Measurements from ENCODE around the gene GNPDA1. TPM values are rescaled to one million over a fixed set of nuclear protein-coding genes. Genes with fewer than 3 reads are reported as not detected.
A peak's percentile ranks its signal among the peaks of the same experiment; 100 is the strongest.

GNPDA1 gene
- total RNA-seq, 4 donors from 2014 or later, result 15.0 to 34.4 (median 24.3) TPM

GRCh38 chr5:142032150-142032549, 19.3 kb upstream of the GNPDA1 start:
- no peaks in the 10 kb centered on the region for H3K27me3 ChIP-seq
- H3K4me1 ChIP-seq, result no peaks in the 10 kb centered on the region
- no peak overlapping the region for H3K27ac ChIP-seq
- no peaks in the 10 kb centered on the region for H3K9me3 ChIP-seq
- WGBS, result 97% methylated on average over 2 of the region's 2 CpGs
- no peaks in the 10 kb centered on the region for H3K36me3 ChIP-seq
- no peak overlapping the region for H3K4me3 ChIP-seq
- no peak for DNase-seq (ENCODE audit: low spot score in 2 of 2)
- TF ChIP-seq CTCF (IDR thresholded peaks at IDR 0.05) (no peak), EP300 (IDR thresholded peaks at IDR 0.05) (no peak), POLR2A (IDR thresholded peaks at IDR 0.05) (no peak)

GRCh38 chr5:142025637-142026036, 12.8 kb upstream of the GNPDA1 start:
- H3K27ac ChIP-seq, result no peak overlapping the region
- TF ChIP-seq CTCF (IDR thresholded peaks at IDR 0.05) (no peak), POLR2AphosphoS5 (IDR thresholded peaks at IDR 0.05) (no peak), POLR2A (IDR thresholded peaks at IDR 0.05) (no peak), EP300 (IDR thresholded peaks at IDR 0.05) (no peak)
- H3K36me3 ChIP-seq, result no peaks in the 10 kb centered on the region
- no peaks in the 10 kb centered on the region for H3K27me3 ChIP-seq
- peaks cover 10% of the 10 kb centered on the region for H3K4me1 ChIP-seq
- H3K9me3 ChIP-seq, result no peaks in the 10 kb centered on the region
- 83% methylated on average over 7 of the region's 8 CpGs for WGBS
- H3K4me3 ChIP-seq, result peak overlapping the region; percentile 45
- DNase-seq (ENCODE audit: low spot score in 2 of 2), result no peak

- Histone ChIP-seq H3K36me3 (no peaks in the 10 kb centered on the region), H3K9me3 (peaks cover 5% of the 10 kb centered on the region), H3K27me3 (no peaks in the 10 kb centered on the region), H3K4me3 (peak overlapping the region; percentile 45), H3K4me1 (peaks cover 10% of the 10 kb centered on the region), H3K27ac (peak overlapping the region; percentile 80)
- peak; percentile 91 to 94 for DNase-seq (ENCODE audit: low spot score in 2 of 2)
- TF ChIP-seq CTCF (IDR thresholded peaks at IDR 0.05) (no peak), POLR2AphosphoS5 (IDR thresholded peaks at IDR 0.05) (peak in 1 of 3 donors; percentile 15), EP300 (IDR thresholded peaks at IDR 0.05) (no peak), POLR2A (IDR thresholded peaks at IDR 0.05) (no peak)
- WGBS, result under 1% methylated on average over 24 of the region's 26 CpGs
Observed at GRCh38 chr5:142024771-142025304, 12.0 kb upstream of the GNPDA1 start.

- Histone ChIP-seq H3K27ac (no peak overlapping the region), H3K4me1 (peaks cover 10% of the 10 kb centered on the region), H3K27me3 (no peaks in the 10 kb centered on the region), H3K9me3 (peaks cover 5% of the 10 kb centered on the region), H3K4me3 (no peak overlapping the region), H3K36me3 (no peaks in the 10 kb centered on the region)
- DNase-seq (ENCODE audit: low spot score in 2 of 2), result no peak
- TF ChIP-seq POLR2A (IDR thresholded peaks at IDR 0.05), result no peak
- no peak for TF ChIP-seq EP300 (IDR thresholded peaks at IDR 0.05)
- TF ChIP-seq POLR2AphosphoS5 (IDR thresholded peaks at IDR 0.05), result no peak
- TF ChIP-seq CTCF (IDR thresholded peaks at IDR 0.05), result no peak
- 81% methylated on average over 6 of the region's 6 CpGs for WGBS
Observed at GRCh38 chr5:142023836-142024235, 11.0 kb upstream of the GNPDA1 start.

- H3K4me3 ChIP-seq, result no peak overlapping the region
- no peak overlapping the region for H3K27ac ChIP-seq
- H3K27me3 ChIP-seq, result no peaks in the 10 kb centered on the region
- peaks cover 5% of the 10 kb centered on the region for H3K9me3 ChIP-seq
- TF ChIP-seq POLR2A (IDR thresholded peaks at IDR 0.05), result no peak
- TF ChIP-seq POLR2AphosphoS5 (IDR thresholded peaks at IDR 0.05), result no peak
- no peak for TF ChIP-seq CTCF (IDR thresholded peaks at IDR 0.05)
- TF ChIP-seq EP300 (IDR thresholded peaks at IDR 0.05), result no peak
- WGBS, result 91% methylated on average over 1 of the region's 1 CpG
- DNase-seq (ENCODE audit: low spot score in 2 of 2), result no peak
- peaks cover 11% of the 10 kb centered on the region for H3K4me1 ChIP-seq
- no peaks in the 10 kb centered on the region for H3K36me3 ChIP-seq
Observed at GRCh38 chr5:142020122-142020659, 7.4 kb upstream of the GNPDA1 start.

Data from suprapubic skin (tissue), 4 donors.